Stimulated activated CD8-positive, alpha-beta memory T cell treated with anti-CD3 and anti-CD28 coated beads, Interleukin-12 subunit alpha, Interleukin-12 subunit beta, amount 100 ng/mL, for 4 hours (primary cell): ENCODE measurements around the gene MPEG1.
A peak's percentile ranks its signal among the peaks of the same experiment; 100 is the strongest.

Experiments
- DNase-seq: peaks from one replicate; pipeline ENCODE4 v3.0.0-alpha.2; 2020; ENCODE audit warnings: low read depth

The MPEG1 gene

DNA sequence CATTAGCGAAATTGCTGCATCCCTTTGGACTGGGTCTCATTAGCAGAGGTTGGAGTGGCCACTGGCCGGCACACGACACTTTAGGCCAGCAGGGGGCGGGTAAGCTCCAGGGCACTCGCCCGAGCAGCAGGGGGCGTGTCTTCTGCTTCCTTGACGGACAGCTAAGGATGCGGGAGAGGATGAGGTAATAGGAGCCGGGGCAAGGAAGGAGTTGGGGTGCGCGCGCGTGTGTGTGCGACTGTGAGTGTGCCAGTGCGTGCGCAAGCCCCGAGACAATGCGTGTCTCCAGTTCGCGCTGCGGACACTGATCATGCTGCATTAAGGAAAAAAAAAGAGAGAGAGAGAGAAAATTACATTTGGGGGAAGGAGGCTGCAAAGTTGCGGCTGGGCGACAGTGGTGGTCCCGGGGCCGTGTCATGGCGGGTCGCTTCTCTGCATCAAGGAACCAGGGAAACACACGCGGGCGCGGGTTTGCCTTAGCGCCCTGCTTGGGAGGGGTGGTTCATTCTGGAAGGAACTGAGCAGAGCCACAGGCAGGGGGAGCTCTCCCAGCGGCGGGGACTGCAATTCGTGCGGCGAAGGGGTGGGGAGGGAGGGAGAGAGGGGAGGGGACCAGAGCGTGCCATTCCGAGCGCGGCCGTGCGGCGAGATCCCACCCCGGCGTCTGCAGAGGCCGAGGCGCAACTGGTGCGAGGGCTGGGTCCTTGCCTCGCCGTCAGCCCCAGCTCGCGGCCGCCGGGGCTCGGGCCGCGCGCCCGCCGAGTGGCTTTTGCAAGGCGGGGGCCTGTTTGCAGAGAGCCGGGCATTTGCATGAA lies 41.0 kb downstream of the MPEG1 start, which contains the start of gene DTX4:
DTX4 (plus strand) TSS at position 625 of the 815 bp plus-strand sequence. CDS start 464 bp downstream, outside the sequence.
- DNase-seq = peak; percentile 71

DNA sequence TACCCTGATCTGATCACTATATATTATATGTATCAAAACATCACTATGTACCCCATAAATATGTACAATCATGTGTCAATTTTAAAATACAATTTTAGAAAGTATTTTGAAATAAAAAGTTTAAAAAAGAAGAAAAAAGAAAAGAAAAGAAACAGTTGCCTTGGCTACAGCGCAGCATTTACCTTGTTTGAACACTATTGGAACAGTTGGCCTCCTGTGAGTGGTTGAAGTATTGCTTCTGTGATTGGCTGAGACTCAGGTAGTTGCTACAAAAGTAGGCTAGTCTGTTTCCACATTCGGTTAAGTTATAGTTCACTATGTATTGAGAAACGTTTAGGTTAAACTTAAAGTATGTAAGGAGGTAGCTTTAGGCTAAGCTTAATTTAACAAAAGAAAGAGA lies 48.7 kb downstream of the MPEG1 start:
- no peak for DNase-seq
